ENCODE results near the gene ITGA1.

The ITGA1 gene

DNA sequence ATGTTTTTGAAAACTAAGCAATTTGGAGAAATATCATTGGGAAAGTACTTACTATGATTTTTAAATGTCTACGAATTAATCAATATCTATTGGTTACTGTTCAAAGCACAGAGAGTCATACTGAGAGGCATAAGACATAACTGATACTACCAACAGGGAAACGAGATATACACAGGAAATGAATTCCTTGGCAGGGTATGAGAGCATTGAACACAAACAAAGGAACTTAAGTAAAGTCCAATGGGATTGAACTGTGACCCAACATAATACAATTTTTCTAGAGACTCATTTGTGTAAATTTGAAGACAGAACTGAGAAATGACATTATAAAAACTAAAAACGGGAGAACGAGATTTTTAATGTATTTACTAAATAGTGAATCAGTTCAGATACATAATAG is 1.3 kb upstream of the ITGA1 start:
- Mint-ChIP-seq H3K36me3 (no peaks in the 10 kb centered on the region), H3K9me3 (no peaks in the 10 kb centered on the region), H3K4me1 (peaks cover 28% of the 10 kb centered on the region), H3K4me3 (no peak overlapping the region), H3K27ac (no peak overlapping the region)
- ATAC-seq (no peak), DNase-seq (ENCODE audit: low spot score in 2 of 2) (no peak)

DNA sequence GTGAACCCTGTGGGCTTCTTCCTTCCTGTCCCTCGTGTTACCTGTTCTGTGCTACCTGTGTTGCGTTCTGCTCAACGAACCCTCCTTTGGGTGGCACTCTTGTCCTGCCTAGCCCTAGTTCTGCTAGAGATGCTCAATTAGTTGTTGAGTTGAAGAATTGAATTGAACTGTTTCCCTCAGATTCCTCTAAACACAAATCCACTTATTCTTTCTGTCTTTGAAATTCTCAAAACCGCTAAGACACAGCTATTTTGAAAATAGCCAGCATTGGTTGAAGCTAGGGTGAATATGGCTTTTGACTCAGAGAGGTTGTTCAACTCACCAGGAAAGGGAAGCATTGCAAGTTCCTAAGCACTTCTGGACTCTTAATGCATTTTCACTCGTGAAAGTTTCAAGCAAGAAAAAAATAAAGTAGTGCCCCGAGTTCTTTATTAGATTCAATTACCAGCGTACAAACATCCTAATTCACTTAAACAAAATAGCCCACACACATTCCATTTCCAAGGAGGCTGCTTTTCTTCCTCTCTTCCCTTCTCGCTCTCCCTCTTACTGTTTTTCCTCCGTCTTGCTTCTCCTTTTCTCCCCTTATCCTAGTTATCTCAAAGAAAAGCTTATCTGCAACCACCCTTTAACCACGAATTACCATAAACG is 642 bp upstream of the ITGA1 start:
- H3K4me1 Mint-ChIP-seq: peaks cover 28% of the 10 kb centered on the region
- H3K27ac Mint-ChIP-seq: peak overlapping the region; percentile 89
- no peak for DNase-seq (ENCODE audit: low spot score in 2 of 2)
- ATAC-seq: peak; percentile 39
- H3K36me3 Mint-ChIP-seq: no peaks in the 10 kb centered on the region
- H3K9me3 Mint-ChIP-seq: no peaks in the 10 kb centered on the region
- H3K4me3 Mint-ChIP-seq: peak overlapping the region; percentile 88

DNA sequence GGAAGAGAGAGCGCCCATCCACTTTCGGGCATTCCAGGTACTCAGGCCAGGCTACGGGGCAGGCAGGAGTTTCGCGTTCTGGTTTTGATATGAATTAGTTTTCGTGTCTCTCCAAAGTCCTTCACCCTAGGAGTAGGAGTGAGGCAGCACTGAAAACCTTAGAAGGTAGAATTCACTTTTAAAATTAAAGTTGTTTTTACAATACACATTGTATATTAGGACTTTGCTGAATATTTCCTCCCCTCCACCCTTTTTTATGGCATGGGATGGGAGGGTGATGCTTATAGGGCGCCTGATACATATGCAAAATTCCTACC is 747 bp downstream of the ITGA1 start:
- H3K27ac Mint-ChIP-seq: peak overlapping the region; percentile 89
- no peak for ATAC-seq
- peaks cover 28% of the 10 kb centered on the region for H3K4me1 Mint-ChIP-seq
- H3K9me3 Mint-ChIP-seq: no peaks in the 10 kb centered on the region
- H3K4me3 Mint-ChIP-seq: peak overlapping the region; percentile 88
- no peaks in the 10 kb centered on the region for H3K36me3 Mint-ChIP-seq
- no peak for DNase-seq (ENCODE audit: low spot score in 2 of 2)

DNA sequence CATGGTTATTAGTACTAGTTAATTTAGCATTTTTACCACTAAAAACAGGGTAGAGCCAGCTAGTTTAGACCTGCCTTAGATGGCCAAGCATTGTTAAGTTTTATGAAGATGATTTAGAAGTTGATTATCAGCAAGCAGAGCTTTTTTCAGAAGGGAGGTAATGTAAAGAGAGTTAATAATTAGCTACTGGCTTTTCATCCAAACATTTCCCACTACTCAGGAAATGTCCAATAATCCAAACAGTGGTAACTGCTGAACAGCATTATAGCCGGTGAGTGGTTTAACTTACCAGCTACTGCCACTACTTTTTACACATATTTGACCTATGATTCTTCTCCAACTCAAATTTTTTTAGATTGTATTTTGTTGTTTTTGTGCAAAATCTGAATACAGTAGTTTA is 1.7 kb downstream of the ITGA1 start:
- H3K9me3 Mint-ChIP-seq: no peaks in the 10 kb centered on the region
- peaks cover 28% of the 10 kb centered on the region for H3K4me1 Mint-ChIP-seq
- no peak overlapping the region for H3K27ac Mint-ChIP-seq
- no peak for ATAC-seq
- no peaks in the 10 kb centered on the region for H3K36me3 Mint-ChIP-seq
- peak overlapping the region; percentile 88 for H3K4me3 Mint-ChIP-seq
- DNase-seq (ENCODE audit: low spot score in 2 of 2): no peak

DNA sequence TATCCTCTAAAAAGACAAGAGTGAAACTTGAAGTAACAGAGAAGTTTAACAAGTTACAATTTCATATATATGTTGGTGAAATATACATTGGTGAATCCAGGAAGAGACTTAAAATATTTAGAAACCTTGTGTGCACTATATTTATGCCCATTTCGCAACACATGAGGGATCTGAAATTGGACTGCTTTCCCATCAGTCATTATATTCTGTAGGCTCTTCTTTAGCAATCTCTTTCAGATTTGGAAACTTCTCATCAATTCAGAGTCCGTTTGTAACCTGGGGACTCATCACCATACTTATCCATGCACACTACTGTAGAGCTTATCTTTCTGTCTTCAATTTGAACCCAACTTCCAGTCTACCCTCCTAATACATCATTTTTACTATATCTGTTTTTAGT is 2.1 kb downstream of the ITGA1 start:
- no peaks in the 10 kb centered on the region for H3K36me3 Mint-ChIP-seq
- ATAC-seq (no peak), DNase-seq (ENCODE audit: low spot score in 2 of 2) (no peak)
- H3K9me3 Mint-ChIP-seq: no peaks in the 10 kb centered on the region
- H3K4me1 Mint-ChIP-seq: peaks cover 28% of the 10 kb centered on the region
- H3K4me3 Mint-ChIP-seq: peak overlapping the region; percentile 88
- H3K27ac Mint-ChIP-seq: no peak overlapping the region

DNA sequence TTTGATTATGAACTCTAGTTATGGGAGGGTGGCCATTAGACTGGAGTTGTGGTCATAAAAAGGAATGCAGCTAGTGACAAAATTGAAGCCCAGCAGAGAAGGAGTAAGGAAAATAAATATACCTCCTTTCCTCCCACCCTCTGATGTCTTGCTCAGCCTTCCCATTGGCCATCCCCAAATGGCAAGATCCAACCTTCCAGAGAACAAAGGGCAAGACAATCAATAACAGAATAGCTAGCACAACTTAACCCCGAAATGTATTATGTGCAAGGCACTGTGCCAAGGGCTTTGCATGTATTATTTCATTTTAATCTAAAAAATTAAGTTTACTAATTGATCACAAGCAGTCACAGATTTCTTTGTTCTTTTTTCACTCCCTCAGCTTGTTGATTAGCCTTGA is 3.6 kb downstream of the ITGA1 start:
- Mint-ChIP-seq H3K4me1 (peaks cover 27% of the 10 kb centered on the region), H3K9me3 (no peaks in the 10 kb centered on the region), H3K27ac (no peak overlapping the region), H3K4me3 (no peak overlapping the region), H3K36me3 (no peaks in the 10 kb centered on the region)
- DNase-seq (ENCODE audit: low spot score in 2 of 2) (no peak), ATAC-seq (no peak)

DNA sequence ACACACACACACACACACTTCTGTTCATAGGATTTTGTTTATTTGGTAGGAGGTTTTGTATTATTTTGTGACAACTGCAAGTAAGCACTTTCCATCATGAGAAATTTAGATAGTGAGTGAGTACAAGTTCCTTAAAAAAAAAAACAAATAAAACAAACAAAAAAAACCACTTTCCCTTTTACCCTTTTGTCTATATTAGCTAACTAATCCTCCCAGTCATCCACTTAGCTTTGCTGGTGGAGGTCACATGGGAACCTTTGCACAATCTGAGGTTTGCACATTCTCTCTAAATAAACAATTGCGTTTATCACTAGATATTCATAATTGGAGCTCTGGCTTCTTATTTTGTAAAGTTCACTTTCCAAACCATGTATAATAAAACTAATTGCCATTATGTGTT is 6.8 kb downstream of the ITGA1 start:
- ATAC-seq: no peak
- no peaks in the 10 kb centered on the region for H3K9me3 Mint-ChIP-seq
- H3K27ac Mint-ChIP-seq: no peak overlapping the region
- H3K4me3 Mint-ChIP-seq: no peak overlapping the region
- H3K36me3 Mint-ChIP-seq: peaks cover 9% of the 10 kb centered on the region
- DNase-seq (ENCODE audit: low spot score in 2 of 2): no peak
- peaks cover 32% of the 10 kb centered on the region for H3K4me1 Mint-ChIP-seq

DNA sequence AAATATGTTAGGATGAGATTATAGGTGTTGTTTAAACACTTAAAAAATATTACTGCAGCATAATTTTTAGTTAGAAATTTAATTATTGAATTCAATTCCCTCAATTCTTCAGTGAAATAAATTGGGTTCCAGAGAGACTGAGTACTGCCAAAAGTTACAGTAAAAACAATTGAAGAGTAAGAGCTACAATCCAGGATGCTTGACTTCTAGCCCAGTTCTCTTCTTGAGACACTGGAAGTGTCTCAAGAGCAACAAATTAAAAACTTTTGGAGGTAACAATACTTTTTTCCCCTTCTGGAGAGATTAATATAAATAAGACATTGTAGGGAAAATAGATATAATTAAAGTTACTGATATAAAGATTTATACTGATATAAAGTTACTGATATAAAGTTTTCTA is 8.3 kb downstream of the ITGA1 start:
- ATAC-seq: no peak
- Mint-ChIP-seq H3K27ac (no peak overlapping the region), H3K9me3 (no peaks in the 10 kb centered on the region)

DNA sequence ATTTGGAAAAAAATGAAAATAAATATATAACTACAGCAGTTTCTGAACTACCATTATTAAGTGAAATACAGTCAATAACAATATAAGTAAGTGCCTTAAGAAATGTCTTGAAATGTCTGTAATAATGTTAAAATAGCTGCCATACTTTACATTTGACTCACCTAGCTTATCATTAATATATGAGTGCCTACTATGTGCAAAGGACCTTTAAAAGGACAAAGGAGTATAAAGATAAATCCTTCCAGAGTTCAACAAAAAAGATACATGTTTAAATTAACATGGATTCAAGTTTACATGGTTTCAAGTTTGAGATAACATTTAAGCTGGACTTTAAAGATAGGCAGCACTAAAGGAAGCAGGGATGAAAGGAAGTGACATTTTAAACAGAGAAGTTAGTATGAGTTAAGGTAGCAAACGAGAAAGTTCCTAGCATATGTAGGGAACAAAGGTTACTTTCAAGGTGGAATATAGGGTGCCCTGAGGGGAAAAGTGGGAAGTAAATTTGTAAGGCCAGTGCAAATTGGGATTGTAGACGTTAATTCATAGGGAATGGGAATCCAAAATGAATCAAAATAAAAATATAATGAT is 8.9 kb downstream of the ITGA1 start:
- H3K27ac Mint-ChIP-seq: no peak overlapping the region
- H3K4me3 Mint-ChIP-seq: no peak overlapping the region
- H3K36me3 Mint-ChIP-seq: peaks cover 30% of the 10 kb centered on the region
- peaks cover 29% of the 10 kb centered on the region for H3K4me1 Mint-ChIP-seq
- ATAC-seq: no peak
- H3K9me3 Mint-ChIP-seq: no peaks in the 10 kb centered on the region
- DNase-seq (ENCODE audit: low spot score in 2 of 2): no peak

More for the DNA sequence above, 8.3 kb downstream of the ITGA1 start:
- H3K36me3 Mint-ChIP-seq: peaks cover 24% of the 10 kb centered on the region
- H3K4me1 Mint-ChIP-seq: peaks cover 25% of the 10 kb centered on the region
- H3K4me3 Mint-ChIP-seq: no peak overlapping the region
- DNase-seq (ENCODE audit: low spot score in 2 of 2): no peak

DNA sequence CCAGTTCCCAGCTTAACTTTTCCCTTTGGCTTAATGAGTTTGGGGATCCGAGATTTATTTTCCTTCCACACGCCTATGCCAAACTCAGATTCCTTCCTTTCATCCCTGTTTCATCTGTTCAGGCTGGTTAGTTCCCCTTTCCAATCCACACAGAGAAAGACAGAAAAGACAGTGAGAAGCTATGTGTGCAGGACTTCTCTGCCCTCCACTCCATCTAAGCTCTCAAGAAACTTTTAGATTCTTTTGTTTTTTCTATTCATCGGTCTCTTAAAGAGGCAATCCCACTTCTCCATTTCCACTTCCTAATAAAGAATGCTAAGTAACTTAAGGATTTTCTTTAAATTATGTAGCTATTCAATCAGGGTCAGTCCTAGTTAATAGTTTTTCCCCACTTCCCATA is 11.2 kb downstream of the ITGA1 start:
- no peaks in the 10 kb centered on the region for H3K9me3 Mint-ChIP-seq
- peak overlapping the region; percentile 96 for H3K27ac Mint-ChIP-seq
- ATAC-seq (no peak), DNase-seq (ENCODE audit: low spot score in 2 of 2) (no peak)
- H3K4me1 Mint-ChIP-seq: peaks cover 38% of the 10 kb centered on the region
- peaks cover 53% of the 10 kb centered on the region for H3K36me3 Mint-ChIP-seq
- peak overlapping the region; percentile 94 for H3K4me3 Mint-ChIP-seq

DNA sequence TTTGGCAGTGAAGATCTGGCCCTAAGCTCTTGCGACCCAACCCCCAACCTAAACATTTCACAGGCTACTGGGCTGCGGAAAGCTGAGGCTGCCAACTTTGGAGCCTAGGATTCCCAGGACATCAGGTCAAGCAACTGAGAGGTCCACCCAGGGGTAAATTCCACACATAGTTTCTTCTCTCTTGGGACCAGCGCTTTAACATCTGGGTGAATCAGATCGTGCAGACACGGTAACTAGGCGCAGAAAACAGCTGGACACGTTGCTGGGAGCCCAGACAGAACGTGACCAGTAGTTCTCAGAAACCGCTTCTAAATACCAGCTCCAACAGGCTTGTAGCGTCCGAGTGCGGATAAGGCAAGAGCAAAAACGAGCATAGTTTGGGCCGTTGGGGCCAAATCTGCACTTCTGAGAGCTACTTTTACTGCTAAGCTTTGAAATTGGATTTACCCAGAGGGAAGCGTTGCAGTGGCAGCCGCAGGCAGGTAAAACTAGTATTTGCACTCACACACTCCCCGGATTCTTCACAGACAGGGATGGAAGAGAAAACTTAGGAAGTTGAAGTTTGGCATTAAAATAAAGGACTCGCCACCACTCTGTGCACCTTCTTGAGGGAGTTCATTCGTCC is 11.8 kb downstream of the ITGA1 start:
- no peaks in the 10 kb centered on the region for H3K9me3 Mint-ChIP-seq
- DNase-seq (ENCODE audit: low spot score in 2 of 2): no peak
- peaks cover 58% of the 10 kb centered on the region for H3K36me3 Mint-ChIP-seq
- peaks cover 43% of the 10 kb centered on the region for H3K4me1 Mint-ChIP-seq
- ATAC-seq: peak; percentile 38
- H3K4me3 Mint-ChIP-seq: peak overlapping the region; percentile 94
- peak overlapping the region; percentile 96 for H3K27ac Mint-ChIP-seq

DNA sequence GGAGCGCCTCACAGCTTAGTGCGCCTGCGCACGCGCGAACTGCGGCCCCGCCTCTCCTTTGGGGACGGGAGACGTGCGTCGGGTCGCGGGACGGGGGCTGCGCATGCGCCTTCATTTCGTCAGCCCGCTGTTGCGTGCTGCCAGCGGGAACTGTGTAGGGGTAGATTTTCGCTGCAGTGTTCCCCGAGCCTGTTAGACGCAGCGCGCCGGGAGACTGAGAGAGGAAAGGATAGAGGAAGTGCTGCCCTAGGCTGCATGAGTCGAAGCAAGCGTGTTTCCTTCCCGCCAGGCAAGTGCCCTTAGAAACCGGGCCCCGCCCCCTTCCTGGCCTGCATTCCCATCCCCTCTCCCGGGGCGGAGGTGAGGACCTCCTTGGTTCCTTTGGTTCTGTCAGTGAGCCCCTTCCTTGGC is 12.3 kb downstream of the ITGA1 start:
- ATAC-seq (peak; percentile 90), DNase-seq (ENCODE audit: low spot score in 2 of 2) (peak; percentile 92 to 97)
- H3K4me1 Mint-ChIP-seq: peaks cover 47% of the 10 kb centered on the region
- no peaks in the 10 kb centered on the region for H3K9me3 Mint-ChIP-seq
- H3K4me3 Mint-ChIP-seq: peak overlapping the region; percentile 94
- peak overlapping the region; percentile 96 for H3K27ac Mint-ChIP-seq
- H3K36me3 Mint-ChIP-seq: peaks cover 64% of the 10 kb centered on the region

DNA sequence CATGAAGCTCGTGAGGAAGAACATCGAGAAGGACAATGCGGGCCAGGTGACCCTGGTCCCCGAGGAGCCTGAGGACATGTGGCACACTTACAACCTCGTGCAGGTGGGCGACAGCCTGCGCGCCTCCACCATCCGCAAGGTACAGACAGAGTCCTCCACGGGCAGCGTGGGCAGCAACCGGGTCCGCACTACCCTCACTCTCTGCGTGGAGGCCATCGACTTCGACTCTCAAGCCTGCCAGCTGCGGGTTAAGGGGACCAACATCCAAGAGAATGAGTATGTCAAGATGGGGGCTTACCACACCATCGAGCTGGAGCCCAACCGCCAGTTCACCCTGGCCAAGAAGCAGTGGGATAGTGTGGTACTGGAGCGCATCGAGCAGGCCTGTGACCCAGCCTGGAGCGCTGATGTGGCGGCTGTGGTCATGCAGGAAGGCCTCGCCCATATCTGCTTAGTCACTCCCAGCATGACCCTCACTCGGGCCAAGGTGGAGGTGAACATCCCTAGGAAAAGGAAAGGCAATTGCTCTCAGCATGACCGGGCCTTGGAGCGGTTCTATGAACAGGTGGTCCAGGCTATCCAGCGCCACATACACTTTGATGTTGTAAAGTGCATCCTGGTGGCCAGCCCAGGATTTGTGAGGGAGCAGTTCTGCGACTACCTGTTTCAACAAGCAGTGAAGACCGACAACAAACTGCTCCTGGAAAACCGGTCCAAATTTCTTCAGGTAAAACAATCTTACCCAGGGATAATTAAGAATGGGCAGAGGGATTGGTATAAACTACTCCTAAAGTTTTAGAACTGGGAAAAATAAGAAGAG is 12.9 kb downstream of the ITGA1 start:
- Mint-ChIP-seq H3K4me1 (peaks cover 52% of the 10 kb centered on the region), H3K27ac (peak overlapping the region; percentile 96), H3K4me3 (peak overlapping the region; percentile 94), H3K36me3 (peaks cover 70% of the 10 kb centered on the region), H3K9me3 (no peaks in the 10 kb centered on the region)
- ATAC-seq (peak; percentile 87), DNase-seq (ENCODE audit: low spot score in 2 of 2) (peak in 1 of 2 donors; percentile 45)

DNA sequence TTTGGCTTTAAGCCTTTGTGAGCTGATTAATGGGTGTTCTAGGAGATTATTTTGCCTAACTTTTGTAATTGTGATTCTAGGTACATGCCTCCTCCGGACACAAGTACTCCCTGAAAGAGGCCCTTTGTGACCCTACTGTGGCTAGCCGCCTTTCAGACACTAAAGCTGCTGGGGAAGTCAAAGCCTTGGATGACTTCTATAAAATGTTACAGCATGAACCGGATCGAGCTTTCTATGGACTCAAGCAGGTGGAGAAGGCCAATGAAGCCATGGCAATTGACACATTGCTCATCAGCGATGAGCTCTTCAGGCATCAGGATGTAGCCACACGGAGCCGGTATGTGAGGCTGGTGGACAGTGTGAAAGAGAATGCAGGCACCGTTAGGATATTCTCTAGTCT is 13.6 kb downstream of the ITGA1 start:
- Mint-ChIP-seq H3K27ac (peak overlapping the region; percentile 96), H3K4me3 (peak overlapping the region; percentile 94), H3K9me3 (no peaks in the 10 kb centered on the region), H3K36me3 (peaks cover 77% of the 10 kb centered on the region), H3K4me1 (peaks cover 52% of the 10 kb centered on the region)
- ATAC-seq (no peak), DNase-seq (ENCODE audit: low spot score in 2 of 2) (peak in 1 of 2 donors; percentile 60)

DNA sequence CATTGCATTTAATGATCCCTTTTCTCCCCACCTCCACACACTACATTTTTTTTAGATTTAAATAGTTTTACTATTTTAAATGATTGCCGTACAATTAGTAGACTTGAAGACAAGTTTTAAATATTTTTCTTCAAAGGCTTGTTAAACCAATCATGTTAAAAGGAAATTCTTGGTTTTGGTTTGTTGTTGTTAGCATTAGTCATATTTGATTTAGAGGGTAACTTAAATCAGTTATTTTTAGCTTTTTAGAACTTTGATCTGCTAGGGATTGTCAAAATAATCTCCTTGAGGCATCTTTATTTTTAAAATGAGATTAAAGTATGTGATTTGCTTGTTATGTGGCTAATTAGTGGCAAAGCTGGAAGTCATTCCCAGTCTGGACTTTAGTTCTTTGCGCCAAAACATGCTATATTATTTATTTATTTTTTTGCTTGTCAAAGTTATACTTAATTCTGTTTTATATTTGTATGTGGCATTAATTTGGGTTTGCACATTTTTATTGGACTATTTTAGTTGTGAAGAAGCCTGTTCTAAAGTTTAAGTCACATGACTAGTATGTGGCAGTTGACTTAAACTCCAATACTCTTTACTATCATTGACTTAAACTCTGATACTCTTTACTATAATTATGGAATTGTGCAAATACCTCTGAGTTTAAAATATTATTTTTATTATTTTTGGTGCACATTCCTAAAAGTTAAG is 14.7 kb downstream of the ITGA1 start:
- Mint-ChIP-seq H3K27ac (no peak overlapping the region), H3K36me3 (peaks cover 77% of the 10 kb centered on the region), H3K4me1 (peaks cover 52% of the 10 kb centered on the region), H3K4me3 (peak overlapping the region; percentile 94), H3K9me3 (no peaks in the 10 kb centered on the region)
- ATAC-seq (no peak), DNase-seq (ENCODE audit: low spot score in 2 of 2) (no peak)

All from stimulated activated effector memory CD8-positive, alpha-beta T cell treated with anti-CD3 and anti-CD28 coated beads, Interleukin-12 subunit alpha, Interleukin-12 subunit beta, amount 100 ng/mL, for 72 hours (primary cell).